BJ (cell line): ENCODE results near the gene SPRED1. TPM values are rescaled to one million over a fixed set of nuclear protein-coding genes. Genes with fewer than 3 reads are reported as not detected.

Experiments used
- CTCF ChIA-PET: fragments of 350-600 bp; formaldehyde crosslinking; extraction: SDS; loops from one replicate; lab custom pipeline; 2021; ENCODE audit warnings: antibody characterized with exemption, inconsistent platforms; lab: Yijun Ruan, JAX
- POLR2A ChIA-PET: fragments of 300-600 bp; sonication (Branson Sonifier 250); formaldehyde crosslinking; extraction: SDS; loops from one replicate; lab custom pipeline; 2021; ENCODE audit warnings: antibody characterized with exemption; lab: Charles Lee
- DNase-seq: peaks from one replicate; pipeline ENCODE4 v3.0.0-alpha.2; 2011; ENCODE audit warnings: low read depth
- H3K27me3 ChIP-seq: 2 replicates; pipeline ENCODE4 v1.6.0; 2011; ENCODE audit warnings: low read length; ENCODE audit not compliant: control insufficient read depth, insufficient read depth
- H3K36me3 ChIP-seq: 2 replicates; pipeline ENCODE4 v1.5.1; 2011; ENCODE audit warnings: low read length; ENCODE audit not compliant: control insufficient read depth, insufficient read depth
- H3K4me3 ChIP-seq: 2 replicates; pipeline ENCODE4 v1.5.1; 2011; ENCODE audit warnings: low read depth, mild to moderate bottlenecking, control low read depth, low read length
- CTCF ChIP-seq: IDR thresholded peaks from 2 replicates; pipeline ENCODE4 v1.5.1; 2011; ENCODE audit warnings: low read depth, mild to moderate bottlenecking, control low read depth, inconsistent platforms, low read length, moderate library complexity; ENCODE audit not compliant: insufficient read depth
- polyA plus RNA-seq: library from polyadenylated mRNA; depleted of rRNA; stranded (reverse); fragments of >200 nt; gene quantifications from 2 replicates; pipeline ENCODE4 v1.2.3, GENCODE V29; 2011

SPRED1 gene
- polyA plus RNA-seq, 1 experiment: 5.2 TPM

GRCh38 chr15:38389924-38390542 lies 137.4 kb downstream of the SPRED1 start:
- DNase-seq: no peak

GRCh38 chr15:38391191-38391590 lies 138.6 kb downstream of the SPRED1 start:
- H3K27me3 ChIP-seq: no peaks in the 10 kb centered on the region
- ChIA-PET POLR2A (no interaction called here), CTCF (interaction anchor here (0.6 to 6.6 kb wide), 7 partner anchors 14 to 395 kb away, joined by 3 to 61 read pairs (median 20); partner anchors contain the start of gene SPRED1)
- no peak for DNase-seq
- no peak overlapping the region for H3K4me3 ChIP-seq
- TF ChIP-seq CTCF: no peak
- H3K36me3 ChIP-seq: no peaks in the 10 kb centered on the region

More at GRCh38 chr15:38389924-38390542, 137.4 kb downstream of the SPRED1 start:
- H3K36me3 ChIP-seq: no peaks in the 10 kb centered on the region
- ChIA-PET POLR2A (no interaction called here), CTCF (interaction anchor here (0.6 to 6.6 kb wide), 13 partner anchors 8 to 415 kb away, joined by 3 to 61 read pairs (median 4); partner anchors contain the start of gene SPRED1)
- 0 out of 2 replicates have a peak, but pooled peaks cover 3% of the 10 kb centered on the region for H3K27me3 ChIP-seq
- H3K4me3 ChIP-seq: no peak overlapping the region
- peak; percentile 90 for TF ChIP-seq CTCF

- no peaks in the 10 kb centered on the region for H3K27me3 ChIP-seq
- no peak overlapping the region for H3K4me3 ChIP-seq
- peak; percentile 86 for DNase-seq
- no peak for TF ChIP-seq CTCF
- POLR2A ChIA-PET: no interaction called here
- CTCF ChIA-PET: interaction anchor here (0.6 to 2.5 kb wide), 8 partner anchors 8 to 403 kb away, joined by 3 to 7 read pairs (median 4); no protein-coding TSS in a partner anchor
- no peaks in the 10 kb centered on the region for H3K36me3 ChIP-seq
These were observed 145.5 kb downstream of the SPRED1 start for GRCh38 chr15:38398134-38398533.

GRCh38 chr15:38401106-38401505 lies 148.5 kb downstream of the SPRED1 start:
- ChIA-PET POLR2A (interaction anchor here (0.6 kb wide), 1 partner anchor 744 kb away, joined by 4 read pairs; no protein-coding TSS in a partner anchor), CTCF (no interaction called here)
- TF ChIP-seq CTCF: no peak
- no peak for DNase-seq
- H3K36me3 ChIP-seq: no peaks in the 10 kb centered on the region
- H3K27me3 ChIP-seq: no peaks in the 10 kb centered on the region
- no peak overlapping the region for H3K4me3 ChIP-seq

- ChIA-PET POLR2A (interaction anchor here (0.6 kb wide), 1 partner anchor 743 kb away, joined by 4 read pairs; no protein-coding TSS in a partner anchor), CTCF (no interaction called here)
- Histone ChIP-seq H3K27me3 (no peaks in the 10 kb centered on the region), H3K4me3 (no peak overlapping the region), H3K36me3 (no peaks in the 10 kb centered on the region)
- DNase-seq: no peak
- TF ChIP-seq CTCF: no peak
These were observed 149.1 kb downstream of the SPRED1 start for GRCh38 chr15:38401701-38402100.
